ES-I3 (cell line): ENCODE data around the gene RSPH1.

Experiments
- H3K36me3 ChIP-seq: 2 replicates; pipeline ENCODE4 v1.6.1; 2013; ENCODE audit warnings: mild to moderate bottlenecking, low read length, control low read depth, moderate library complexity; ENCODE audit not compliant: insufficient read depth
- H3K4me1 ChIP-seq: 2 replicates; pipeline ENCODE4 v1.6.1; 2013; ENCODE audit warnings: mild to moderate bottlenecking, control low read depth, low read length; ENCODE audit not compliant: insufficient read depth
- H3K9ac ChIP-seq: 2 replicates; pipeline ENCODE4 v1.6.1; 2013; ENCODE audit warnings: low read depth, mild to moderate bottlenecking, low read length, moderate library complexity
- H3K9me3 ChIP-seq: 2 replicates; pipeline ENCODE4 v1.6.1; 2013; ENCODE audit warnings: mild to moderate bottlenecking, low read length, moderate library complexity; ENCODE audit not compliant: control insufficient read depth, insufficient read depth

RSPH1 gene

GRCh38 chr21:42453224-42453985 lies 42.6 kb downstream of the RSPH1 start:
- H3K9me3 ChIP-seq: no peaks in the 10 kb centered on the region
- no peak overlapping the region for H3K9ac ChIP-seq
- no peaks in the 10 kb centered on the region for H3K36me3 ChIP-seq
- peaks cover 8% of the 10 kb centered on the region; the same call in 1 of the 2 replicates for H3K4me1 ChIP-seq

- no peaks in the 10 kb centered on the region for H3K9me3 ChIP-seq
- H3K4me1 ChIP-seq: peaks cover 8% of the 10 kb centered on the region; the same call in 1 of the 2 replicates
- H3K36me3 ChIP-seq: no peaks in the 10 kb centered on the region
- no peak overlapping the region for H3K9ac ChIP-seq
Observed at GRCh38 chr21:42452401-42453223, 43.4 kb downstream of the RSPH1 start.

DNA sequence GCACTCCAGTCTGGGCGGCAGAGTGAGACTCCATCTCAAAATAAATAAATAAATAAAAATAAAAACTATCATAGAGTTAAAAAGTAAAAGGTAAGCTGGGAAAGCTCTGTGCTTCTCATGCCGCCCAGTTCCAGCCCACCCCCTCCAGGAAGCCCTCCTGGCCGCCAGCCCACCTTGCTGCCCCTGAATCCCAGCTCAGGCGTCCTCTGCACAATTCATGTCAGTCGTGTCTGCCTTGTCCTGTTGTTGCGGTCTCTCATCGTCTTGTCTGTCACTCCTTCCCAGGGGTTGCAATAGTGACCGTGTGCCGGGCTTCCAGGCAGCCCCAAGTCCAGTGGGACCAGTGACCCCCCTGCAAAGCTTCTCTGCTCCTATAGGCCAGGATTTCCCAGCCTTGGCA lies 44.1 kb downstream of the RSPH1 start:
- Histone ChIP-seq H3K36me3 (no peaks in the 10 kb centered on the region), H3K9me3 (no peaks in the 10 kb centered on the region), H3K9ac (no peak overlapping the region), H3K4me1 (peaks cover 8% of the 10 kb centered on the region; the same call in 1 of the 2 replicates)

GRCh38 chr21:42448686-42449085 lies 47.3 kb downstream of the RSPH1 start:
- Histone ChIP-seq H3K36me3 (no peaks in the 10 kb centered on the region), H3K9ac (no peak overlapping the region), H3K9me3 (no peaks in the 10 kb centered on the region), H3K4me1 (peaks cover 8% of the 10 kb centered on the region; the same call in 1 of the 2 replicates)

DNA sequence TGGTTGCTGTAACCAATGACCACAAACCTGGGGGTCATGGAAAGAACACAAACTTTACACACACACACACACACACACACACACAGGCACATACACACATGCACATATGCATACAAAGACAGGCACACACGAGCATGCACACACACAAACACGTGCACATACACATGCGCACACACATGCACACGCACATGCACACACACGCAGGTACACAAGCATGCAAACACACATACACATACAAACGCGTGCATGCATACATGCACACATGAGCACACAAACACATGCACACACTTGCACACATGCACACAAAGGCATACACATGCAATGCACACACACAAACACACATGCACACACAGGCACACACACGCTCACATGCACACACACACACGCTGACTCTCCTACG lies 48.3 kb downstream of the RSPH1 start:
- H3K9me3 ChIP-seq: no peaks in the 10 kb centered on the region

GRCh38 chr21:42447182-42447581 lies 48.8 kb downstream of the RSPH1 start:
- Histone ChIP-seq H3K9me3 (no peaks in the 10 kb centered on the region), H3K36me3 (no peaks in the 10 kb centered on the region), H3K9ac (no peak overlapping the region), H3K4me1 (peaks cover 8% of the 10 kb centered on the region; the same call in 1 of the 2 replicates)

More for the DNA sequence above, 48.3 kb downstream of the RSPH1 start:
- peaks cover 8% of the 10 kb centered on the region; the same call in 1 of the 2 replicates for H3K4me1 ChIP-seq
- no peaks in the 10 kb centered on the region for H3K36me3 ChIP-seq
- H3K9ac ChIP-seq: no peak overlapping the region

- Histone ChIP-seq H3K9ac (no peak overlapping the region), H3K4me1 (peaks cover 8% of the 10 kb centered on the region; the same call in 1 of the 2 replicates), H3K9me3 (no peaks in the 10 kb centered on the region), H3K36me3 (no peaks in the 10 kb centered on the region)
Observed at GRCh38 chr21:42446531-42446930, 49.5 kb downstream of the RSPH1 start.

DNA sequence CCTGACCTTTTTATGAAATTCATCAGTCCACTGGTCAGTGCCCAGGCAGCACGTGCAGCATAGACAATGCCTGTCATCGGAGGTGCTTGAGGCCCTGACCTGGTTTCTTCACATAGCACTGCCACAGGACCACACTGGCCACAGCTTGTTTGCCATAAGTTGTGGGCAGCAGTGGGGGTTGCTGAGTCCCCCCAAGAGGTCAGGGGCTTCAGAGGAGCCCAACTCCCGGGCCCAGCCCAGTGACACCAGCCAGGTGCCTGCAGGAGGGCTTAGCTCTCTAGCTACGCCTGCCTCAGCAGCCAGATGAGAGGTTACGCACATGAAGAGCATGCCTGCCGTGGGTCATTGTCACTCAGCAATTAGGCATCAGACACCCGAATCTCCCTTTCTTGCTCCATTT lies 50.7 kb downstream of the RSPH1 start:
- peaks cover 4% of the 10 kb centered on the region; the same call in 1 of the 2 replicates for H3K4me1 ChIP-seq
- no peaks in the 10 kb centered on the region for H3K9me3 ChIP-seq
- no peaks in the 10 kb centered on the region for H3K36me3 ChIP-seq
- H3K9ac ChIP-seq: no peak overlapping the region

GRCh38 chr21:42444745-42445059 lies 51.3 kb downstream of the RSPH1 start:
- Histone ChIP-seq H3K36me3 (no peaks in the 10 kb centered on the region), H3K9me3 (no peaks in the 10 kb centered on the region), H3K9ac (no peak overlapping the region), H3K4me1 (peaks cover 3% of the 10 kb centered on the region; the same call in 1 of the 2 replicates)

DNA sequence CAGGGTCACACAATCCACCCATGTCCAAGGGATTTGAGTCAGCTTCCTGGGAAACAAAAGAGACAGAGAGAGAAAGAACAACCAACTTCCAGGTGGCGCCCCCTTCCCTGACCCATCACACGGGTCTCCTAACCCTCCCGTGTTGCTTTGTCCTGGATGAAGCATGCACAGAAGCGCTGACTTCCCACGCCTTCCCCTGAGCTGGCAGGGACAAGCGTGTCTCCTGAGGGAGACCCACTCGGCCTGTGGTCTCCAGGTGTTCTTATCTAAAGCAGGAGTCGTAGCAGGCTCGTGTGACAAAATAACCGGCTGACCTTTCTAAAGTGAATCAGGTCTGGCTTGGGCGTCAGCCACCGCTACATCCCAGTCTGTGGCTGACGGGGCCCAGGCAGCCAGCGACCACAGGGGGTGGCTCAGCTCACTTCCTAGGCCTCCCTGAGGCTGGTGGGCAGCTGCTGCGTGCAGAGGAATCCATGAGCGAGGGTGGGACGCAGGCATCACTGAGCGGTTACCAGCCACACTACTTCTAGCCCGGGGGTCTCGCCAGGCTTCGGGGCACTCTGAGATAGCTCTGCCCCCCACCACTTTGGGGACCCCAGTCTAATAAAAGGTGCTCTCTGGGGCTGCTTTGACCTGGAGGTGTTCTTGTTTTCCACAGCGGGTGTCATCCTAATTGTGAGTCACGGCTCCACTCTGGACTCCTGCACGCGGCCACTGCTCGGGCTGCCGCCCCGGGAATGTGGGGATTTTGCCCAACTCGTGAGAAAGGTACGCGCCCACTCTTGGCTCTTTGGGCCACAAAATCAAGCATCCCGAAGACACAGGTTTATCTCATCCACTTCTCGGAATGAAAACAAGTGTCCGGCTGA lies 51.9 kb downstream of the RSPH1 start:
- no peak overlapping the region for H3K9ac ChIP-seq
- no peaks in the 10 kb centered on the region for H3K9me3 ChIP-seq
- H3K36me3 ChIP-seq: no peaks in the 10 kb centered on the region
- no peaks in the 10 kb centered on the region for H3K4me1 ChIP-seq

DNA sequence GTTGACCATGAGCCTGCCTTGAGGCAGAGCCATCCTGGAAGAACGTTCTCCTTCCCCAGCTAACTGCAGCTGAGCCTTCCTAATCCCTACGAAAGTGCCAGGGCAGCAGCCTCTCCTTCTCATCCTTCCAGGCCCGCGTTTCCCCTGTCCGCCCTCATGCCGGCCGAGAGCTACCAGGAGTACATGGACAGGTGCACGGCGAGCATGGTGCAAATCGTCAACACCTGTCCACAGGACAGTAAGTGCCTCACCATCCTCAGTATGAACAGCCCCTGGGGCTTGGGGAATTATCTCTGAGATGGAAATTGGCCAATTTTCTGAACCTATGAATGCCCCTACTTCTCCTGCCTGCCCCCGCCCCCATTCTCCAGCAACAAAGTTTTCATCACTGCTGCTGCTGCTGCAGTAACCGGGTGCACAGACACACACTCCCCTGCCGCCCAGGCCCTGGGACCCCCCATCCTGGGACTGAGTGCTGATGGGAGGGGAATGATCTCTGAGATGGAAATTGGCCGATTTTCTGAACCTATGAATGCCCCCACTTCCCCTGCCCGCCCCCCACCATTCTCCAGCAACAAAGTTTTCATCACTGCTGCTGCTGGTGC lies 52.7 kb downstream of the RSPH1 start:
- H3K9me3 ChIP-seq: no peaks in the 10 kb centered on the region
- H3K4me1 ChIP-seq: no peaks in the 10 kb centered on the region
- H3K9ac ChIP-seq: no peak overlapping the region
- H3K36me3 ChIP-seq: no peaks in the 10 kb centered on the region

GRCh38 chr21:42441963-42442362 lies 54.1 kb downstream of the RSPH1 start:
- Histone ChIP-seq H3K36me3 (no peaks in the 10 kb centered on the region), H3K9me3 (no peaks in the 10 kb centered on the region), H3K4me1 (no peaks in the 10 kb centered on the region), H3K9ac (no peak overlapping the region)

DNA sequence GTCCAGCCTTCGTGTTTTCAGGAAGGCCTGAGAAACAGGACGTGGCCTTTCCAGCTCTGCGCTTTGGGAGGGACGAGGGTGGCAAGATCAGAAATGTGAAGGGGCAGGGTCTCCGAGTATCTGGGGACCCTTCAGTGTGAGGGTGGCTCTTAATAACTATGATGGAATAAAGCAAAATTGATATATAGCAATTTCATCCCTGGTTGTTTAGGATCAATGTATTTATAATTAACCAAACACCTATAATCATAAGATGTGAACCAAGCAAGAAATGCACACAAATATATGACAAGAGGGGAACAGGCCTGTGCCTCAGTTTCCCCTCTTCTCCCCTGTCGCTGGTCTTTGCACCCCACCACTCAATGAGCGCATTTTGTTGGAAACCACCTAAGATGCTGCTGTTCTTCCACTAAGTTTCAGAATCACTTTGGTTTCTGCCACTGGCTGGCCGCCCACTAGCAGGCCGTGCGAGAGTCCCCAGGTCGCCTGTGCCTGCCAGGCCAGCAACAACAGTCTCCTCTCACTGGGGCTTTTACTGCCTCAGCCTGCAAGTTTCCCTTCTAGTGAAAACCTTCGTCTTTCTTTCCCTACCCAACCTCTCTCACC lies 55.7 kb downstream of the RSPH1 start:
- Histone ChIP-seq H3K4me1 (no peaks in the 10 kb centered on the region), H3K9ac (no peak overlapping the region), H3K36me3 (no peaks in the 10 kb centered on the region)

More for the DNA sequence above, 55.7 kb downstream of the RSPH1 start:
- no peaks in the 10 kb centered on the region for H3K9me3 ChIP-seq
